ENCODE results near the gene CBS.

CBS gene

GRCh38 chr21:43029785-43030184 lies 45.9 kb downstream of the CBS start:
- H3K36me3 ChIP-seq (ENCODE audit: insufficient read depth, low read length), result peaks cover 59% of the 10 kb centered on the region; the same call in 1 of the 2 replicates
- H3K4me2 ChIP-seq (ENCODE audit: low read depth, low read length, poor library complexity, severe bottlenecking), result no peak overlapping the region
- no peaks in the 10 kb centered on the region for H3K4me1 ChIP-seq (ENCODE audit: insufficient read depth, low read length, poor library complexity, severe bottlenecking)
- H3K9me3 ChIP-seq (ENCODE audit: insufficient read depth, low read depth, low read length), result no peaks in the 10 kb centered on the region
- H3K4me3 ChIP-seq (ENCODE audit: low read length, poor library complexity, severe bottlenecking), result no peak overlapping the region
- H2AFZ ChIP-seq (ENCODE audit: low read length), result no peak overlapping the region
- no peak overlapping the region for H3K9ac ChIP-seq (ENCODE audit: low read depth, low read length, poor library complexity, severe bottlenecking)
- no peaks in the 10 kb centered on the region for H3F3A ChIP-seq (ENCODE audit: low read depth)
- TF ChIP-seq CTCF (conservative IDR thresholded peaks at IDR 0.05; ENCODE audit: low read length), result no peak
- no peak for TF ChIP-seq EZH2phosphoT487 (IDR thresholded peaks at IDR 0.05; ENCODE audit: borderline replicate concordance)
- H3K27me3 ChIP-seq (ENCODE audit: insufficient read depth, low read length, poor library complexity, severe bottlenecking), result no peaks in the 10 kb centered on the region
- no peaks in the 10 kb centered on the region for H3K9me2 ChIP-seq (replicated peaks; ENCODE audit: low read depth, low read length)
- H4K20me1 ChIP-seq (ENCODE audit: insufficient read depth, low read length, poor library complexity, severe bottlenecking), result no peaks in the 10 kb centered on the region
- no peaks in the 10 kb centered on the region for H3K79me2 ChIP-seq (ENCODE audit: insufficient read depth, low read length)

GRCh38 chr21:43027846-43028731 lies 47.5 kb downstream of the CBS start:
- TF ChIP-seq CTCF (conservative IDR thresholded peaks at IDR 0.05; ENCODE audit: low read length) (no peak), EZH2phosphoT487 (IDR thresholded peaks at IDR 0.05; ENCODE audit: borderline replicate concordance) (no peak)
- H3K36me3 ChIP-seq (ENCODE audit: insufficient read depth, low read length), result peaks cover 67% of the 10 kb centered on the region; the same call in 1 of the 2 replicates
- no peak overlapping the region for H3K4me3 ChIP-seq (ENCODE audit: low read length, poor library complexity, severe bottlenecking)

GRCh38 chr21:43025636-43026180 lies 49.9 kb downstream of the CBS start:
- Histone ChIP-seq H3F3A (ENCODE audit: low read depth) (no peaks in the 10 kb centered on the region), H3K4me2 (ENCODE audit: low read depth, low read length, poor library complexity, severe bottlenecking) (no peak overlapping the region), H3K9ac (ENCODE audit: low read depth, low read length, poor library complexity, severe bottlenecking) (no peak overlapping the region), H3K9me2 (replicated peaks; ENCODE audit: low read depth, low read length) (no peaks in the 10 kb centered on the region), H4K20me1 (ENCODE audit: insufficient read depth, low read length, poor library complexity, severe bottlenecking) (no peaks in the 10 kb centered on the region), H3K4me1 (ENCODE audit: insufficient read depth, low read length, poor library complexity, severe bottlenecking) (no peaks in the 10 kb centered on the region), H3K4me3 (ENCODE audit: low read length, poor library complexity, severe bottlenecking) (no peak overlapping the region), H3K79me2 (ENCODE audit: insufficient read depth, low read length) (no peaks in the 10 kb centered on the region), H3K27me3 (ENCODE audit: insufficient read depth, low read length, poor library complexity, severe bottlenecking) (no peaks in the 10 kb centered on the region), H3K36me3 (ENCODE audit: insufficient read depth, low read length) (peaks cover 70% of the 10 kb centered on the region; the same call in 1 of the 2 replicates), H2AFZ (ENCODE audit: low read length) (no peak overlapping the region), H3K9me3 (ENCODE audit: insufficient read depth, low read depth, low read length) (no peaks in the 10 kb centered on the region)
- TF ChIP-seq EZH2phosphoT487 (IDR thresholded peaks at IDR 0.05; ENCODE audit: borderline replicate concordance) (no peak), CTCF (conservative IDR thresholded peaks at IDR 0.05; ENCODE audit: low read length) (no peak)

More at GRCh38 chr21:43027846-43028731, 47.5 kb downstream of the CBS start:
- Histone ChIP-seq H3K9me2 (replicated peaks; ENCODE audit: low read depth, low read length) (no peaks in the 10 kb centered on the region), H3K4me1 (ENCODE audit: insufficient read depth, low read length, poor library complexity, severe bottlenecking) (no peaks in the 10 kb centered on the region), H3K4me2 (ENCODE audit: low read depth, low read length, poor library complexity, severe bottlenecking) (no peak overlapping the region), H3K9ac (ENCODE audit: low read depth, low read length, poor library complexity, severe bottlenecking) (no peak overlapping the region), H3F3A (ENCODE audit: low read depth) (no peaks in the 10 kb centered on the region), H4K20me1 (ENCODE audit: insufficient read depth, low read length, poor library complexity, severe bottlenecking) (no peaks in the 10 kb centered on the region), H2AFZ (ENCODE audit: low read length) (no peak overlapping the region), H3K9me3 (ENCODE audit: insufficient read depth, low read depth, low read length) (no peaks in the 10 kb centered on the region), H3K27me3 (ENCODE audit: insufficient read depth, low read length, poor library complexity, severe bottlenecking) (no peaks in the 10 kb centered on the region), H3K79me2 (ENCODE audit: insufficient read depth, low read length) (no peaks in the 10 kb centered on the region)

All from Loucy (cell line).